ENCODE data around the gene PANK2.
"Not testable (repeated sequence)": the region's sequence is repeated elsewhere in the genome, so short reads cannot be mapped to it uniquely, and the experiment has no call there.

Gene PANK2

GRCh38 chr20:3888622-3889488 is at the start of gene PANK2:
Gene PANK2, plus strand, starts transcription at chr20:3889387.
- DNase-seq = peak; percentile 96

GRCh38 chr20:3840201-3840600 is 49.0 kb upstream of the PANK2 start:
- DNase-seq = not testable (repeated sequence)

- no peak for DNase-seq
These were observed 46.7 kb upstream of the PANK2 start for GRCh38 chr20:3842348-3842930.

- DNase-seq = no peak
These were observed 45.7 kb upstream of the PANK2 start for GRCh38 chr20:3843490-3843889.

GRCh38 chr20:3843990-3844619 is 45.1 kb upstream of the PANK2 start:
- not testable (repeated sequence) for DNase-seq

GRCh38 chr20:3846378-3846739 is 42.8 kb upstream of the PANK2 start:
- no peak for DNase-seq

GRCh38 chr20:3846740-3847428 is 42.3 kb upstream of the PANK2 start, which contains the start of gene MAVS:
Gene MAVS, plus strand, starts transcription at chr20:3846834. Its CDS starts 7,791 bp downstream, at chr20:3854625.
- DNase-seq = peak; percentile 69

GRCh38 chr20:3847429-3847940 is 41.7 kb upstream of the PANK2 start:
- no peak for DNase-seq

GRCh38 chr20:3848565-3848964 is 40.6 kb upstream of the PANK2 start:
- DNase-seq = no peak

- DNase-seq = no peak
These were observed 34.7 kb upstream of the PANK2 start for GRCh38 chr20:3854462-3854871.

- DNase-seq = no peak
These were observed 31.8 kb upstream of the PANK2 start for GRCh38 chr20:3857405-3857804.

GRCh38 chr20:3858689-3859088 is 30.5 kb upstream of the PANK2 start:
- DNase-seq = no peak

GRCh38 chr20:3861191-3861590 is 28.0 kb upstream of the PANK2 start:
- DNase-seq = no peak

GRCh38 chr20:3862333-3862732 is 26.9 kb upstream of the PANK2 start:
- DNase-seq = no peak

GRCh38 chr20:3863317-3863716 is 25.9 kb upstream of the PANK2 start:
- no peak for DNase-seq

GRCh38 chr20:3864518-3864917 is 24.7 kb upstream of the PANK2 start:
- DNase-seq = no peak

GRCh38 chr20:3865152-3865886 is 23.9 kb upstream of the PANK2 start:
- DNase-seq = no peak

GRCh38 chr20:3865887-3866407 is 23.2 kb upstream of the PANK2 start:
- DNase-seq = no peak

- DNase-seq = no peak
These were observed 22.7 kb upstream of the PANK2 start for GRCh38 chr20:3866464-3866863.

- DNase-seq = no peak
These were observed 21.4 kb upstream of the PANK2 start for GRCh38 chr20:3867802-3868201.

- no peak for DNase-seq
These were observed 19.1 kb upstream of the PANK2 start for GRCh38 chr20:3869839-3870634.
